Measurements from ENCODE around the gene GPBP1L1.
"Not testable (repeated sequence)": the region's sequence is repeated elsewhere in the genome, so short reads cannot be mapped to it uniquely, and the experiment has no call there.

Gene GPBP1L1

DNA sequence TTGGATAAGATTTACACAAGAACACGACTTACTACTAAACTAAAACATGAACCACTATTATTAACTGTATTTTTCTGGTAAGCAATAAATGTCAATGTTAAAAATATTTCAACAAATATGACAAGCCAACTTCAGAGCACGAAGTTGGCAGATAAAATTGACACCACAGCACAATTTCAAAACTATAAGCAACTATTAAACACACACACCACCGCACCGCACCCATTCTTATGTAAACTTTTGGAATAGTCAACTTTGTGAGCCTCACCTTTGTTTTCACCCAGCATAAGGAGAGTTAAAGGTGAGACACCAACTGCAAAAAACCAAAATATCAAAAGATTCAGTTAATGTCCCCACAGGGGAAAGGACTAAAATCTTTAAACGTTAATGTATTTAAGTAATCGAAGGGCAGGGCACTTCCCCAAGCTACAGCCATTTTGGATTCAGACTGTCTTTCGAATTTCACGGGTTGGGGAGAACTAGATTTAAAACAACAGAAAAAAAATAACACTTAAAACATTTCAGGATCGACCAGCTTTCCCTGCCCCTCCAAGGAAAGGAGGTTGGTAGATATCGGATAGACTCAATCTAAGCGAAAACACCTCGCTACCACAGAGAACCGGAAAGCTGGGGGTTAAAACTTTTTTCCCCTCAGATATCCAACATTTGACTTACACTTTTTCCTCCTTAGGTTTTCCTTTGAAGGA lies 872 bp downstream of the GPBP1L1 start:
- no peak for DNase-seq

DNA sequence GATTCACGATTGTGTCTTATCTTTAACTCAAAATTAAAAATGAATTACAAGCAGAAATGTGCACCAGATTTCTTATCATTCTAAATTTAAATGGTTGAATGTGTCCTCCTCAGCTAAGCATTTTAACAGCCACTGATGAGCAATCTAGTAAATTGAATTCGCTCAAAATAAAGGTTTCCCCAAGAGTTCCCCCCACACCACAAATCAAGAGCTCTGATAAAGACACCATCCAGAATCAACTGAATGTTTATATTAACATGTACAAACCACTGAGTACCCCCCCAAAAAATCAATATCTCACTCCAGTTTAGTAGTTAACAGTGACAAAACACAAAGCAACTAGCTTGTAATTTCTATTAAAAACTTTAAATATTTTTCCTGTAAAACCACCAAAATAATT lies 1.9 kb downstream of the GPBP1L1 start:
- DNase-seq = no peak

DNA sequence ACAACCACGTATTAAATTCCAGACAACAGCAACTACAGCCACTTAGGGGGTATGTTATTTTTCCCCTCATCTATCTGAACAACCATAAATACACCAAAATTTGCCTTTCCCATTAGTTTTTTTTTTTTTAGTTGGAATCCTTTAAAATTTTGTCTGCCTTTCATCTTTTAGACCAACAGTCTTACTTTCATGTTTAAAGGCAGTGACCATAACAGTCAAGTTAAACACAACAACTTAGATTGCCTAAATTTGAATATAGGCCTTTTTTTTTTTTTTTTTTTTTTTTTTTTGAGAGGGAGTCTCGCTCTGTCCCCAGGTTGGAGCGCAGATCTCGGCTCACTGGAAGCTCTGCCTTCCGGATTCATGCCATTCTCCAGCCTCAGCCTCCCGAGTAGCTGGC lies 3.4 kb downstream of the GPBP1L1 start:
- no peak for DNase-seq

DNA sequence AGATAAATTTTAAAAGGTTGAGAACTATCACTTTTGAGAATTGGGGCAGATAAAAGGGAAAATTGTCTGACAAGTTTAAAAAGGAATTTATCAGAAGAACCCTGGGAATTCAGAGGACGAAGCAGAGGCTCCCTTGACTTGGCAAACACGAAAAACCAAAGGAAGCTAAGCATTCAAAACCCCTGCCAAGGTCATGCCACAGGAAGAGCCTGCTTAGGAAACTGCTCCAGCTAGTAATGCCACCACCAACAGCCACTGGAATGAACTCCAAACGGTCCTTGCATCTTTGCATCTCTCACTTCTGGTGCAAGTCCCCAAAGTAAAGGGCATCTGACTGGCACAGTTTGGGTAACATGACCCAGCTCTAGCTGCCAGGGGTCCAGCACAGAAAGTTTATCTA lies 7.2 kb downstream of the GPBP1L1 start:
- DNase-seq = no peak

DNA sequence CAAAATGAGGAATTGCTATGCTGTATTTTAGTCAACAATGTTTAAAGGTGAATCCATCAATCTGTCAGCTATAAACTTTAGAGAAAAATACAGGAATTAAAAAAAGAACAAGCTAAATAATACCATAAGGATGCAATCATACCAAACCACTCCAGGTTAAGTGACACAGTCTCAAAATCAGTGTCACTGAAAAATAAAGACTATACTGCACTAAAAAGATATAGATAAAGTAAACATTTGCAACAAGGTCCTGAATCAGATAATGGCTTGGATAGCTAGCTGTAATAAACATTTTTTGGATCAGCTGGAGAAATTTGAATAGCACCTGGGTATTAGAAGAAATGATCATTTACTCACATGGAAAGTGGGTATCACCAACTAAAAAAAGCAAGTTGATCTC lies 7.8 kb downstream of the GPBP1L1 start:
- no peak for DNase-seq

DNA sequence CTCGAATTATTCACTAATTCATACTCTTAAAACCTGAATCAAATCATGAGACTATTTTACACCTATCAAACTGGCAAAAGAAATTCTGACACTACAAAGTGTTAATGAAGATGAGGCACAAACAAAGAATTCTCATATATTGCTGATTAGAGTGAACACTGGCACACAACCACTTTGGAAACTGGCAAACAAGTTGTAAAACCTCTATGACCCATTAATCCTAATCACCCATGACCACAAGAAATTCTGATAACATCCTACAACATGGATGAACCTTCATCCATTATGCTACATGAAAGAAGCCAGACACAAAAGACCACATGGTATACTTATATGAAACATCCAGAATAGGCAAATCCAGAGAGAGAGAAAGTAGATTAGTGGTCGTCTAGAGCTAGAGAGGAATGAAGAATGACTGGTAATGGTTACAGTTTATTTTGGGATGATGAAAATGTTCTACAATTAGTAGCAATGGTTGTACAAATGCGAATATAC lies 8.5 kb downstream of the GPBP1L1 start:
- DNase-seq = no peak

DNA sequence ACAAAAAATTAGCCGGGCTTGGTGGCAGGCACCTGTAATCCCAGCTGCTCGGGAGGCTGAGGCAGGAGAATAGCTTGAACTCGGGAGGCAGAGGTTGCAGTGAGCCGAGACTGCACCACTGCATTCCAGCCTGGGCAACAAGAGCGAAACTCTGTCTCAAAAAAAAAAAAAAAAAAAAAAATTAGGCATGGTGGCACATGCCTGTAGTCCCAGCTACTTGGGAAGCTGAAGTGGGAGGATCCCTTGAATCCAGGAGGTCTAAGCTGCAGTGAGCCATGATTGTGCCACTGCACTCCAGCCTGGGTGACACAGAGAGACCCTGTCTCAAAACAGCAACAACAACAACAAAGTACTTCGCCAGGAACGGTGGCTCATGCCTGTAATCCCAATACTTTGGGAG lies 9.8 kb downstream of the GPBP1L1 start:
- not testable (repeated sequence) for DNase-seq

DNA sequence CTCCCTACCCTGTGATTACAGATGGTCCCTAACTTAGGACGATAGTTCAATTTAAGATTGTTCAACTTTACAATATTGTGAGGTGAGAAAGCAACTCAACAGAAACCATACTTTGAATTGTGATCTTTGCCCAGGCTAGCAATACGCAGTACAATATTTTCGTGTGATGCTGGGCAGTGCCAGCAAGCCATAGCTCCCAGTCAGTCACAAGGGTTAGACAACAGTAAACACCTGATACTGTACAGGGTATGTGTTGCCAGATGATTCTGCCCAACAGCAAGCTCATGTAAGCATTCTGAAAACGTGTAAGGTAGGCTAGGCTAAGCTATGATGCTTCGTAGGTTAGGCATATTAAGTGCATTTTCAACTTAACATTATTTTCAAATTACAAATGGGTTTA lies 11.9 kb downstream of the GPBP1L1 start:
- no peak for DNase-seq

DNA sequence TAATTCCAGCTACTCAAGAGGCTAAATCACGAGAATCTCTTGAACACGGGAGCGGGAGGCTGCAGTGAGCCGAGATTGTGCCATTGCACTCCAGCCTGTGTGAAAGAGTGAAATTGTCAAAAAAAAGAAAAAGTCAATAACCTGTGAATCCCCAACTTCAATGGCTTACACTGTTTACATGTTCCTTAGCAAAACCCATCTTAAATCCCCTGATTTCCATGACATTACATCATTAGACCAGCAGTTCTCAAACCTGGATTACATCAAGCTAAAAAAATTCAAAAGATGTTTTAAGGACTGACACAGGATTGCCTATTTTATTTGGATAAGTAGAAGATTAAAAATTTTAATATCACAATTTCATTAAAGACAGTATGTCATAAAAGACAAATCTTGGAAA lies 12.4 kb downstream of the GPBP1L1 start:
- DNase-seq = no peak

DNA sequence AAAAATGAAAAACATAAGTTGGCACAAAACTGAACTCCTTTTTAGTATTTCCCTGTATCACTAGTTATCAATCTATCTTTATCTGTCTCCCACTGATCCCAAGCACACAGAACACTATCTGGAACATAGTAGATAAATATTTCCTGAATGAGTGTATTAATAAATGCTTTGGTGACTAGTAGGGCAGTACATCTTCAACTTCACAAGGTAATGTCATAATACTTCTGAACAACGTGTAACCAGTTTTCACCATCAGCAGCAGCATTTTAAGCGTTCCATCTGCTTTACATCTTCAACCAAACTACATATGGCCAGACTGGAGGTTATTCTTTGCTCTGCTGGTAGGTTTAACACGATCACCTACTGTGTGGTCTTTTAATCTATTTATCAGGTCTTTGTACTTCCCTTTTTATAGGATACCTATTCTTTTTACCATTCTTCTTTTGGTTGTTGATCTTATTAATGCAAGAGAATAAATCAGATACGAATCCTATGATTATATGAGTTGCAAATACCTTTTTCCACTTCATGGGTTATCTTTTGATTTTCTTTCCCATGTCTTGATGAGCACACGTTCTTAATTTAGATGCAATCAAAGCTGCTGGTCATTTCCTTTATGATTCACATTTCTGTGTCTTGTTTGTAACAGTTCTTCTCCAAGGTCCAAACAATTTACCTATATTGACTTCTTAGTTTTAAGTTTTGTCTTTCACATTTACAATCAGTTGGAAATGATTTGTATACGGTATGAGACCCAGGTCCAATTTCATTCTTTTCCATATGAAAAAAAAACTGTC lies 16.3 kb downstream of the GPBP1L1 start:
- DNase-seq = no peak

DNA sequence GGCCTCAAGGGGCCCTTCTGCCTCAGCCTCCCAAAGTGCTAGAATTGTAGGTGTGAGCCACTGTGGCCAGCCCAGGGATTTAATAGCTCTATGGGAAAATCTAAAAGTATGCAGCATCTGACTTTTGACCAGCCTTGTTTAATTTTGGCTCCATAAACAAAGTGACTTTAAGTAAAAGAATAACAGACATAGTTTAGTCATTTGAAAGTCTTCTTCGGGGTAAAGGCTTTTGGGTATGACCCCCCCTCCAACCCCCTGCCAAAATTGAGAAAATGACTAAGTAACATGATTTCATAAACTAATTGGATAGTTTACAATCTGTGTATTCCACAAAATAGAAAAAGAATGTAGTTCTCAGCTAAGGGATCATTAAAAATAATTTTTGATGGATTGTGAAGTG lies 17.0 kb downstream of the GPBP1L1 start:
- no peak for DNase-seq

DNA sequence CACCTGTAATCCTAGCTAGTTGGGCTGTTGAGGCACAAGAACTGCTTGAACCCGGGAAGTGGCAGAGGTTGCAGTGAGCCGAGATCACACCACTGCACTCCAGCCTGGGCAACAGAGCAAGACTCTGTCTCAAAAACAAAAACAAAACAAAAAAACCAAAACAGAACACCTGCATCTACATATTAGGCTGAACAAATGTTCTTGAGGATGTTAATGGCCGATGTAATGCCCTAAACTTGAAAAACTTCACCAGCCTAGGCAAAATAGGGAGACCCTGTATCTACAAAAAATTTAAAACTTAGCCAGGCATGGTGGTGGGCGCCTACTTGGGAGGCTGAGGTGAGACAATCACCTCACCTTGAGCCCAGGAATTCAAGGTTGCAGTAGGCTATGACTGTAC lies 17.8 kb downstream of the GPBP1L1 start:
- no peak for DNase-seq

DNA sequence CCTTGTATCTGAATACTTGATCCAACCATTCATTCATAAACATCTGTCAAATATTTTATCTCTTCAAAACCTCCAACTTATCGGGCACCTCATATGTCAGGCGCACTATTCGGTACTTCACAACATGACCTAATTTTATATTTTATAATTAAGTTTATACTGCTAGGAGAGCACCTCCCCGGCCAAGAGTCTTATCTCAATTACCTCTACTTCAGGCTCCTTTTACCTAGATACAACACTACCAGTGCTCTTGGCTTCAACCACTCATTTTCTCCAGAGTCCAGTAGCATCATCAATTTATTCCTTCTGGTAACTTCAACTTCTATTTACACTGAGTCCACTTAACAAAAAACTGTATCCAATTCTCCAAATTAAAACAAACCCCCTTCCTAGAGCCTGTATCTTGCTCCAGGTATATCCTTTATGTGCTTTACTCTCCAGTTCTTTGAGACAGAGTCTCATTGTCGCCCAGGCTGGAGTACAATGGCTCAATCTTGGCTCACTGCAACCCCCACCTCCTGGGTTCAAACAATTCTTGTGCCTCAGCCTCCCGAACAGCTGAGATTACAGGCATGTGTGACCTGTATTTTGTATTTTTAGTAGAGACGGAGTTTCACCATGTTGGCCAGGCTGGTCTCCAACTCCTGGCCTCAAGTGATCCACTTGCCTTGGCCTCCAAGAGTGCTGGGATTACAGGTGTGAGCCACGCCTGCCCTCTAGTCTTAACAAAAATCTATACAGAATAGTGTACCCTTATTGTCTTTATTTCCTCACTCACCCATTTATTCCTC lies 18.8 kb downstream of the GPBP1L1 start:
- no peak for DNase-seq

DNA sequence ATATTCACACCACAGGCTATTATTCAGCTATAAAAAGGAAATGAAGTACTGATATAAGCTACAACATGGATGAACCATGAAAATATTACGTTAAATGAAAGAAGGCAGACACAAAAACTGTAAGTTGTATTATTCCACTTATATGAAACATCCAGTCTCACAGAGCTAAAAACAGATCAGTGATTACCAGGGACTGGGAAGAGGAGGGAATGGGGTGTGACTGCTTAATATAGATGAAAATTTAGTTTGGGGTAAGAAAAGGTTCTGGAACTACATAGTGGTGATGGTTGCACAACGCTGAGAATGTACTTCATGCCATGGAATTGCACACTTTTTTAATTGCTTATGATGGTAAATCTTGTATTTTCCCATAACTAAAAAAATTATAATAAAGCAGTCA lies 19.5 kb downstream of the GPBP1L1 start:
- DNase-seq = no peak

DNA sequence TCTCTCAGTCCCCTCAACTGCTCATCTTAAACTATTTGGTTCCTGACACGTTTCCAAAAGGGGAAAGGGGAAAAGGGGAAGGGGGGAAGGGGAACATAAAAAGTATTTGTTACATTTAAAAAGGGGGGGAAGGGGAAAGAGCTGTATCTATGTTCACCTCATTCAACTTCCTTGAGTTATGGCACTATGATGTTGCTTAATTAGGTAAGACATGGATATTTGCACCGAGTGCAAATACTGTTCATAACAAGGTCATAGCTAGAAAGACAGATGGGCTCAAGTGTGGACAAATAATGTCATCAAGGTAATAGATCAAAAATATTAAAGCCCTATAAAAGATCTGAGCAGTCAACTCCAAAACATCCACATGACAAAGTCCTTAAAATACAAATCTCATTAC lies 26.0 kb downstream of the GPBP1L1 start:
- no peak for DNase-seq

DNA sequence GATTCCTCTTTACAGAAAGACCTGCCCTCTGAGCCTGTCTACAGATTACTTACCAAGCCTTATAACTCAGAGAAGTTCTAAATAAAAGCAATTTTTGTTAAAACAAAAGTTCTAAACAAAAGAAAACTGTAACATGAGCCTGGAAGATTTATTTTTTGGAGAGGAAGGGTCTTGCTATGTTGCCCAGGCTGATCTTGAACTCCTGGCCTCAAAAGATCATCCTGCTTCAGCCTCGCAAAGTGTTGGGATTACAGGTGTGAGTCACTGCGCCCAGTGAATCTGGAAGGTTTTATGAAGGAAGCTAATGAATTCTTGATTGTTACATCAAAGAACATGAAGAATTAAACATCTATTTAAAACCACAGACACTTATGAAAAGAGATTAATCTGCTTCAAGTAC lies 27.1 kb downstream of the GPBP1L1 start:
- no peak for DNase-seq

DNA sequence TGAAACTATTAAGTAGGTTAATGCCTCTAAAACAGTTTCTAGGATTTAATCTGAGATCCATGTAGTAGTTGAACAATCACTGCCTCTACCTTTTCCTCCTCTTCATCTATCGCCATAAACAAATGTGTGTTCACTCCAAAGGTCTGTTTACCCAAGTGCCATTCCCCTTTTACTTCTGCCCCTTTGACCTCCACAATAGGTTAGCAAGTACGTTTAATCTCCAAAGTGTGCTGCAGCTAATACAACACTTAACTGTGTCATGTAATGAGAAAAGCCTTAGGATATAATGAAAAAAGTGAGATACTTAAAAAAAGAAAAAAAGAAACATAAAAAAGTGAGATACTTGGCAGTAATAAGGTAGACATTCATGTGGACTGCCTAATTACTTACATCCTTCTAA lies 28.2 kb downstream of the GPBP1L1 start:
- no peak for DNase-seq

DNA sequence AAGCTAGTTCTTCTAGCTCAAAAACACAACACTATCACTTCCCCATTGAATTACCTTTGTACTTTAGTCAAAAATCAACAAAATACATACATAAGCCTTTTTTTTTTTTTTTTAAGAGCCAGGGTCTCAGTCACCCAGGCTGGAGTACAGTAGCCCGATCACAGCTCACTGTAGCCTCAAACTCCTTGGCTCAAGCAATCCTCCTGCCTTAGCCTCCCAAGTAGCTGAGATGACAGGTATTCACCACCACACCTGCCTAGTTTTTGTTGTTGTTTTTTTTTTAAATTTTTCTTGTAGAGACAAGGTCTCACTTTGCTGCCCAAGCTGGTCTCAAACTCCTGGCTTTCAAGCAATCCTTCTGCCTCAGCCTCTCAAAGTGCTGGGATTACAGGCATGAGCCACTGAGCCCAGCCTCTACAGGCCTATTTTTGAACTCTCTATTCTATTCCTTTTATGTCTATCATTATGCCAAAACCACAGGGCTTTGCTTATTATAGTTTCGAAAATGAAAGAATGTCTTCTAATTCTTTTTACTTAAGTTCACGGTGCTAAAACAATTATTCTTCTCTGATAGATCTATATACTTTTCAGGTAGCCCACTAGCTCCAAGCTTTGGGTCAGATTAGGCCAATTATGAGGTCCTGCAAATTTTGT lies 29.6 kb downstream of the GPBP1L1 start:
- no peak for DNase-seq

DNA sequence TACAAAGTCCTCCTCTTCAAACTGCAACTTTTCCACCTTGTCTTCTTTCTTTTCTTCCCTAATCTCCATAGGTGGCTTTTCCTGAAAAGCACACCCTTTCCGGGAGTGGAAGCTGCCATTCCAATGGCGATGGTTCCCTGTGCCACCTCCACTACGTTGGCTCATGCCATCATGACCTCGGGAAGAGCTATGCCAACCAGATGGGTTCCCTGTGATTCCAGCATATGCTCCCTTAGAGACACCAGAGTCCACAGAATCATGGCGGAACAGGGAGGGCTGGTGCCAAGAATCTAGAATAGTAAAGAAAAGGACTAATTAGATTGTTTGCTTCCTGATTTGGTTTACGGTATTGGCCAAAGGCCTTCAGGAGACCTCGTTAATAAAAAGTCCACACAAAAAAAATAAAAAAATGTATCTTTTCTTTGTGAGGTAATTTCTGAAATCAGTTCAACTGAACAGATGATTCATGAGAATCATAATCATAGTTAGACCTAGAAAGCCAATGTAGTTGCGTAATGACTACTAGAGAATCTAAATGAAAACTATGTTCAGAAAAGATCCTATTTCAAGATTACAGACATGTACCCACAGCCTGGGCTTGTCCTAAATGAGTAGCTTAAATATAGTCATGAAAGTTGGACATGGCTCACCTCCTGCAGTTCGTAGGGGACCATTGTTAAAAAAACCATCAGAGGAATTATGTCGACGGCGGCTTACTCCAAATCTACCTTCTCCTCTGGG lies 31.6 kb downstream of the GPBP1L1 start:
- DNase-seq = no peak

DNA sequence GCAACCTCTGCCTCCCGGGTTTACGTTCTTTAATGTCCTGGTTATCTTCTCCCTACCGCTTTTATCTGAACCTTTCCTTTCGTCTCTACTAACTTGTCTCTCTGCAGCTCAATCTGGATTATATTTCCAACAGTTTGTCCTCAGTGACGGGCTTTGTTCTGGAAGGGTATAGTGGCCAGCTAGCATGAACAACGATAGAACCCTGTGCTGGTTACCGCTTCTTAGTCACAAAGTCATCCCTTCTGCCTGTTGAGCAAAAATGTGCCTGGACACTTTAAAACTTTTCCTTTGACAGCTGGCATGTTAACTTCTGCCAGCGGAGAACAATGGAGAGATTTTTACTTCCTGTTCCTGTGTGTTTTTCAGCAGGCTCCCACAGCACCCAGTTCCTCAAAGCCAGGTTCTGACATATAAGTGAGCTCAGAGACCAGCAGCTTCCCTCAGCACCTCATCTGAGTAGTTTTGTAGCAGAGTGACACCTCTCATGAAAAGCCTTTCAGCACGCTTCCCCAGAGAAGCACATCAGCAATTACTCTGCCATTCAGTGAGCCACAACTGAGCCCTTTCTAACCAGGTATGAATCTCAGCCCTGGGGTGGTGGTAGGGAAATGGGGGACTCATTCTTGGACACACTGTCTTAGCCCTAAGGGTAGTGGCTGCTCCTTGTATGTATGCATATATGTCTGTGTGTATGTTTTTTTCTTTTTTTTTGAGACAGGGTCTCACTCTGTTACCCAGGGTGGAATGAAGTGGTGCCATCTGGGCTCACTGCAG lies 38.9 kb downstream of the GPBP1L1 start:
- DNase-seq = no peak

DNA sequence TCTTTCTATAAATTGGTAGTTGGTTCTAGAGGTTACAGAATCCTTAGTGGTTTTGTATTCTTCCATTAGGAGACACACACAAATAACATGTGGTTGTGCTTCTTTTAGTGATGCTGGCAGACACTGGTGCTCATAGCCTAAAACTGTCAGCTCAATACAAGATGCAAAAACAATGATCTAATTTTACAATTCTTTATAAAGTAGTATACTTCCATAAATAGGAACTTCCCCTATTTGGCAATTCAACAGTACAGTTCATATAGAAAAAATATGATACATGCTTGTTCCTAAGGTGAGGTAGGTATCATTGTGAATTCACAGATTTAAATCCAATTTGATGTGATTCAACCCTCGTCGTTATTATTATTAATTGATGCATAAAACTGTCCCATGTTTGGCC lies 41.7 kb downstream of the GPBP1L1 start:
- DNase-seq = no peak
